Fibroblast of lung (primary cell): ENCODE measurements around the gene DCTN4.

ENCODE experiments used
- EZH2 ChIP-seq: IDR thresholded peaks from 2 replicates; pipeline ENCODE4 v1.5.1; 2012; ENCODE audit warnings: low read length, control low read depth, mild to moderate bottlenecking; ENCODE audit errors: missing control alignments
- TF ChIP-seq, protein P1 (sequence below), 2 donors: IDR thresholded peaks in 1 of 2; conservative IDR thresholded peaks in 1 of 2; 1 replicate in 1 of 2; 2 replicates in 1 of 2; pipeline ENCODE4 v1.5.1; 2011 to 2012; ENCODE audit warnings: low read length in 2 of 2, control low read depth in 1 of 2, inconsistent platforms in 1 of 2, low read depth in 1 of 2, mild to moderate bottlenecking in 1 of 2

DNA sequence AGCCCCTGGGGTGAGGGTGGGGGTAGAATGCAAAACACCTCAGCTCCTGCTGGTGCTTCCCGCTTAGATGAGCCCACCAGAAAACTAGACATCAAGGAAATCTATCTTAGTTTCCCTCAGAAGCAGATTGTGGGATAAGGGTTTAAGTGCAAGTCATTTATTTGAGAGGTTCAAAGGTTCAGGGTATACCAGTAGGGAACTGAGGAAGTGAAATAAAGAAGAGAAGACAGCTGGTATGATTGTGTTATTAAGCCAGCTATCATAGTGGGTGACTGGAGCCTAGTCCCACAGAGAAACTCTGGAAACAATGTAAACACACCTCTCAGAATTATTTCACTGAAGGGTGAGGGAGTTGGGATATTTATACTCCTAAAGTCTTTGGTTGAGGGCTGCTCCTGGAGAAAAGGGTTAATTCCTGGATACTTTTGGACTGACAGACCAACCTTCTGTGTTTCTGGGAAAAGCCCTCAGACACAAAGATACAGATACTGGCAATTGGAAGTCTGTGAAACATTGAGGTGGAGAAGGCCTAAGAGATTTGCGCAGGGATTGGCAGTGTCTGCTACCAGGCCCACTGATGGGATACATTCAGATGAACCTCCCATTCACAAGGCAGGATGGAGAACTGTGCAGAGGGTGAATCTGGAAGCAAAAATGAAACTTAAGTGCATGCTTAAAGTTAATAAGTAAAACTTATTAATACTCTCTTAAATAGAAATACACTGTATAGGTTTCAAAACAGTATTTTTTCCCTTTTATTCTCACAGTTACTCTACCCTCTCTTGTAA, 6.4 kb upstream of the DCTN4 start:
- TF ChIP-seq EZH2: no peak
- TF ChIP-seq, protein P1, sequence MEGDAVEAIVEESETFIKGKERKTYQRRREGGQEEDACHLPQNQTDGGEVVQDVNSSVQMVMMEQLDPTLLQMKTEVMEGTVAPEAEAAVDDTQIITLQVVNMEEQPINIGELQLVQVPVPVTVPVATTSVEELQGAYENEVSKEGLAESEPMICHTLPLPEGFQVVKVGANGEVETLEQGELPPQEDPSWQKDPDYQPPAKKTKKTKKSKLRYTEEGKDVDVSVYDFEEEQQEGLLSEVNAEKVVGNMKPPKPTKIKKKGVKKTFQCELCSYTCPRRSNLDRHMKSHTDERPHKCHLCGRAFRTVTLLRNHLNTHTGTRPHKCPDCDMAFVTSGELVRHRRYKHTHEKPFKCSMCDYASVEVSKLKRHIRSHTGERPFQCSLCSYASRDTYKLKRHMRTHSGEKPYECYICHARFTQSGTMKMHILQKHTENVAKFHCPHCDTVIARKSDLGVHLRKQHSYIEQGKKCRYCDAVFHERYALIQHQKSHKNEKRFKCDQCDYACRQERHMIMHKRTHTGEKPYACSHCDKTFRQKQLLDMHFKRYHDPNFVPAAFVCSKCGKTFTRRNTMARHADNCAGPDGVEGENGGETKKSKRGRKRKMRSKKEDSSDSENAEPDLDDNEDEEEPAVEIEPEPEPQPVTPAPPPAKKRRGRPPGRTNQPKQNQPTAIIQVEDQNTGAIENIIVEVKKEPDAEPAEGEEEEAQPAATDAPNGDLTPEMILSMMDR (conservative IDR thresholded peaks at IDR 0.05 in 1 of 2, IDR thresholded peaks at IDR 0.05 in 1 of 2; ENCODE audit: low read depth in 1 of 2, low read length in 2 of 2): no peak
